Naive thymus-derived CD8-positive, alpha-beta T cell (primary cell): ENCODE measurements around the gene POGLUT3. TPM values are rescaled to one million over a fixed set of nuclear protein-coding genes. Genes with fewer than 3 reads are reported as not detected.

Source experiments
- ATAC-seq, 2 donors: fragments of 150-1000 bp; cut with Tn5 transposase in 1 of 2; sonication (Bioruptor Pico), chemical (Tn5 transposase) in 1 of 2; 1 replicate in 1 of 2; 2 replicates in 1 of 2; pipeline ENCODE4 v1.10.0; 2021; ENCODE audit warnings: mild to moderate bottlenecking in 2 of 2, moderate library complexity in 2 of 2
- POLR2A ChIA-PET: fragments of 350-600 bp; sonication (Branson Sonifier 250); formaldehyde crosslinking; loops from one replicate; lab custom pipeline; 2021; ENCODE audit warnings: antibody characterized with exemption; lab: Charles Lee
- DNase-seq, 10 donors: peaks; one replicate each; pipeline versions ENCODE4 v3.0.0 to v3.0.0-alpha.2; 2020 to 2022
- H3K27ac Mint-ChIP-seq, 10 donors: one replicate each; pipeline ENCODE4 v1.8.0; 2020 to 2022; ENCODE audit warnings: mild to moderate bottlenecking in 10 of 10, mixed read lengths in 10 of 10, moderate library complexity in 4 of 10, inconsistent platforms in 1 of 10
- H3K27me3 Mint-ChIP-seq, 5 donors: one replicate each; pipeline ENCODE4 v1.8.0; 2021 to 2022; ENCODE audit warnings: mixed read lengths in 5 of 5
- H3K36me3 Mint-ChIP-seq, 3 donors: one replicate each; pipeline ENCODE4 v1.8.0; 2020 to 2022; ENCODE audit warnings: mixed read lengths in 3 of 3, mild to moderate bottlenecking in 2 of 3, inconsistent platforms in 1 of 3
- H3K4me1 Mint-ChIP-seq, 4 donors: one replicate each; pipeline ENCODE4 v1.8.0; 2021 to 2022; ENCODE audit warnings: mixed read lengths in 4 of 4
- H3K4me3 Mint-ChIP-seq, 10 donors: one replicate each; pipeline ENCODE4 v1.8.0; 2020 to 2022; ENCODE audit warnings: mild to moderate bottlenecking in 10 of 10, mixed read lengths in 10 of 10, moderate library complexity in 6 of 10, inconsistent platforms in 1 of 10
- H3K9me3 Mint-ChIP-seq, 9 donors: one replicate each; pipeline ENCODE4 v1.8.0; 2020 to 2022; ENCODE audit warnings: mixed read lengths in 9 of 9, mild to moderate bottlenecking in 3 of 9, inconsistent platforms in 1 of 9, moderate library complexity in 1 of 9
- polyA plus RNA-seq, 3 donors: library from polyadenylated mRNA; unstranded; fragments of 300-500 nt; fragmentation: Illumina TruSeq; gene quantifications; one replicate each; pipeline ENCODE4 v1.2.3, GENCODE V29; 2021
- total RNA-seq, 8 experiments: library from RNA in 2 of 8; stranded (reverse) in 2 of 8; gene quantifications; one replicate each; pipeline ENCODE4 v1.2.3 and lab custom pipeline; 2021 to 2026

POGLUT3 gene
- total and polyA plus RNA-seq, 5 experiments from 2014 or later: 5.4 to 9.1 (median 7.6) TPM

GRCh38 chr11:108467091-108467823, 30.9 kb downstream of the POGLUT3 start, which contains the start of gene C11orf65:
Gene C11orf65, minus strand, starts transcription at chr11:108467529. Its CDS starts 5,970 bp downstream, at chr11:108461559.
- Mint-ChIP-seq H3K4me3 (peak within 1 kb of the TSS; percentile 95 to 100 (median 98)), H3K4me1 (peaks cover 4 to 24% (median 15%) of the 10 kb centered on the region in 4 donors), H3K36me3 (no peaks in the 10 kb centered on the region), H3K27me3 (no peaks in the 10 kb centered on the region), H3K27ac (peak within 1 kb of the TSS; percentile 99 to 100 (median 100)), H3K9me3 (no peaks in the 10 kb centered on the region)
- ATAC-seq (peak; percentile 91 to 94), DNase-seq (peak; percentile 86 to 97 (median 96))
- POLR2A ChIA-PET: interaction anchor here (0.9 to 1.7 kb wide), 4 partner anchors 11 to 244 kb away, joined by 3 to 10 read pairs (median 3); partner anchors contain the start of genes ATM, NPAT and POGLUT3

GRCh38 chr11:108466405-108466804, 31.8 kb downstream of the POGLUT3 start:
- peak overlapping the region; percentile 99 to 100 (median 100) for H3K27ac Mint-ChIP-seq
- H3K27me3 Mint-ChIP-seq: no peaks in the 10 kb centered on the region
- peak in 1 of 10 donors; percentile 23 for DNase-seq
- no peaks in the 10 kb centered on the region for H3K36me3 Mint-ChIP-seq
- H3K4me3 Mint-ChIP-seq: peak overlapping the region; percentile 95 to 100 (median 98)
- POLR2A ChIA-PET: interaction anchor here (0.9 to 1.7 kb wide), 4 partner anchors 11 to 244 kb away, joined by 3 to 10 read pairs (median 3); partner anchors contain the start of genes ATM, NPAT and POGLUT3
- H3K4me1 Mint-ChIP-seq: peaks cover 4 to 24% (median 15%) of the 10 kb centered on the region in 4 donors
- ATAC-seq: no peak
- H3K9me3 Mint-ChIP-seq: no peaks in the 10 kb centered on the region

GRCh38 chr11:108453207-108453835, 44.9 kb downstream of the POGLUT3 start:
- Mint-ChIP-seq H3K27me3 (no peaks in the 10 kb centered on the region), H3K9me3 (peaks cover 0 to 40% (median 16%) of the 10 kb centered on the region in 9 donors), H3K36me3 (peaks cover 3 to 16% (median 15%) of the 10 kb centered on the region in 3 donors), H3K4me1 (no peaks in the 10 kb centered on the region), H3K4me3 (no peak overlapping the region), H3K27ac (no peak overlapping the region)
- POLR2A ChIA-PET: no interaction called here
- DNase-seq (no peak), ATAC-seq (no peak)

Other genes starting within 250 kb of the POGLUT3 start
- gene C11orf65, start 30.9 kb downstream of the POGLUT3 start, total RNA-seq: under 1 TPM; 0.41 to 0.75 TPM
- gene C11orf65, start 30.9 kb downstream of the POGLUT3 start, polyA plus RNA-seq: under 1 TPM; 0.95 to 0.97 (median 0.95) TPM
- 1 to 10 TPM; 8.6 to 8.7 TPM for gene EXPH5, start 95.4 kb upstream of the POGLUT3 start, total RNA-seq
- gene EXPH5, start 95.4 kb upstream of the POGLUT3 start, polyA plus RNA-seq: 1 to 10 TPM in 2 of 3 donors, under 1 TPM in 1; 0.82 to 2.3 (median 1.9) TPM
- gene DDX10, start 166.7 kb upstream of the POGLUT3 start, total RNA-seq: 10 to 100 TPM; 21.1 to 26.3 TPM
- 10 to 100 TPM; 13.1 to 15.9 (median 15.2) TPM for gene DDX10, start 166.7 kb upstream of the POGLUT3 start, polyA plus RNA-seq